Measurements from ENCODE around the gene ATP13A3.

DNA sequence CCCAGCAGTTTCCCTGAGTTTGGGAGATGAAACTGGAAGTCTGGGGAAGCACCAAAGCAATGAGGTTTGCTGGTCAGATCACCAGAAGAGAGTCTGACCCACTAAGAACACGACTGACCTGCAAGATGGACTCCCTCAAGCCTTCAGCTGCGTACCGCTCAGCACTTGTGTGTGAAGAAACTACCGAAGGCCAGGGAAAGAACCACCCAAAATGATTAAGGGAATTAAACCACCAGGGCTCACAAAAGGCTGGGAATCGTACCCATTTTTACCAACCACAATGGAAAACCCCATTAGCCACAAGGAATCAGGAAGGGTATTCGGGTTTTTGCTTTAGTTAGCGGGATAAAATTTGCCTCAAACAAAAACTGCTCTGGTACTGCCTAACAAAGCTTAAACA lies 21.6 kb downstream of the ATP13A3 start:
- TF ChIP-seq, protein P1, sequence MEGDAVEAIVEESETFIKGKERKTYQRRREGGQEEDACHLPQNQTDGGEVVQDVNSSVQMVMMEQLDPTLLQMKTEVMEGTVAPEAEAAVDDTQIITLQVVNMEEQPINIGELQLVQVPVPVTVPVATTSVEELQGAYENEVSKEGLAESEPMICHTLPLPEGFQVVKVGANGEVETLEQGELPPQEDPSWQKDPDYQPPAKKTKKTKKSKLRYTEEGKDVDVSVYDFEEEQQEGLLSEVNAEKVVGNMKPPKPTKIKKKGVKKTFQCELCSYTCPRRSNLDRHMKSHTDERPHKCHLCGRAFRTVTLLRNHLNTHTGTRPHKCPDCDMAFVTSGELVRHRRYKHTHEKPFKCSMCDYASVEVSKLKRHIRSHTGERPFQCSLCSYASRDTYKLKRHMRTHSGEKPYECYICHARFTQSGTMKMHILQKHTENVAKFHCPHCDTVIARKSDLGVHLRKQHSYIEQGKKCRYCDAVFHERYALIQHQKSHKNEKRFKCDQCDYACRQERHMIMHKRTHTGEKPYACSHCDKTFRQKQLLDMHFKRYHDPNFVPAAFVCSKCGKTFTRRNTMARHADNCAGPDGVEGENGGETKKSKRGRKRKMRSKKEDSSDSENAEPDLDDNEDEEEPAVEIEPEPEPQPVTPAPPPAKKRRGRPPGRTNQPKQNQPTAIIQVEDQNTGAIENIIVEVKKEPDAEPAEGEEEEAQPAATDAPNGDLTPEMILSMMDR (IDR thresholded peaks at IDR 0.05; ENCODE audit: low read depth, low read length) = no peak
- TF ChIP-seq MYC (IDR thresholded peaks at IDR 0.05; ENCODE audit: low read depth, low read length) (no peak), POLR2A (IDR thresholded peaks at IDR 0.05; ENCODE audit: extremely low read depth, insufficient read length) (no peak)
- TF ChIP-seq, protein P2, sequence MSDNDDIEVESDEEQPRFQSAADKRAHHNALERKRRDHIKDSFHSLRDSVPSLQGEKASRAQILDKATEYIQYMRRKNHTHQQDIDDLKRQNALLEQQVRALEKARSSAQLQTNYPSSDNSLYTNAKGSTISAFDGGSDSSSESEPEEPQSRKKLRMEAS (IDR thresholded peaks at IDR 0.05; ENCODE audit: low read depth, low read length) = no peak
